IPS DF 4.7 (cell line): ENCODE results near the gene TFAP2C.
"Not testable (repeated sequence)": the region's sequence is repeated elsewhere in the genome, so short reads cannot be mapped to it uniquely, and the experiment has no call there.

ENCODE experiments used
- DNase-seq: peaks from one replicate; pipeline ENCODE4 v3.0.0-alpha.2; 2013; ENCODE audit warnings: low spot score; ENCODE audit errors: extremely low read depth

The TFAP2C gene

GRCh38 chr20:56646599-56646998 is 17.5 kb downstream of the TFAP2C start:
- DNase-seq = no peak

GRCh38 chr20:56653211-56653610 is 24.1 kb downstream of the TFAP2C start:
- no peak for DNase-seq

DNA sequence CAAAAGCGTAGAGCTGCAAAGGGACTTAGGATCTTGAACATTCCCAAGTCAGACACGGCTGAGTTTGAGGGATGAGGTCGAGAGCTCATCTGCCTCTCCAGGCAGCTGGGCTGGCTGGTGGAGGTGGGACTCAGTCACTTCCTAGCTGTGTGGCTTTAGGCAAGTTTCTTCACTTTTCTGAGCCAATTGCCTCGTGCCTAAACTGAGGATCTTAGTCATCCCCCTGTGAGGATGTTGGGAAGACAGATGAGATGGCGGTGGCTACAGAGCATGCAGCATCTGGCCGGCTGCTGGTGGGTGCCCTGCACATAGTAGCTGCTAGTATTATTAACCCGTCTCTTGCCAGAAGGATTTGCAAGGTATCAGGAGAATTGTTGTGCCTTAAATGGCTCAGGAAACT is 27.5 kb downstream of the TFAP2C start:
- DNase-seq = no peak

DNA sequence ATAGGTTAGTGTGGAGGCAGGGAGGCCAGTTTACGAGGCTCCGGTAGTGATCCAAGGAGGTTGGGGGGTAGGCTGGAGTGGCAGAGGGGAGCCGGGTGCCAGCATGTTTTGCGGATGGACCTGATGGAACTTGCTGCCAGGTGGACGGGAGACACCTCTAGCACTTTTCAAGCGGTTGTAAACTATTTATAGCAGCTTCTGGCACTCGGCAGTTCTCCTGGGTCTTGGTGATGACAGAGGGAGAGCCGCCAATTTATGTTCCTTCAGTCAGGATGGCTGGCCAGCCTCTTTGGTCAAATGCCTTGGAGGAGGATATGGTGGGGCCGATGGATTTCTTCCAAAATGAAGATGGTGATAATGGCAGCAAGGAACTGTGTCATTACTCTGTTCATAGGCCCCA is 28.8 kb downstream of the TFAP2C start:
- no peak for DNase-seq

DNA sequence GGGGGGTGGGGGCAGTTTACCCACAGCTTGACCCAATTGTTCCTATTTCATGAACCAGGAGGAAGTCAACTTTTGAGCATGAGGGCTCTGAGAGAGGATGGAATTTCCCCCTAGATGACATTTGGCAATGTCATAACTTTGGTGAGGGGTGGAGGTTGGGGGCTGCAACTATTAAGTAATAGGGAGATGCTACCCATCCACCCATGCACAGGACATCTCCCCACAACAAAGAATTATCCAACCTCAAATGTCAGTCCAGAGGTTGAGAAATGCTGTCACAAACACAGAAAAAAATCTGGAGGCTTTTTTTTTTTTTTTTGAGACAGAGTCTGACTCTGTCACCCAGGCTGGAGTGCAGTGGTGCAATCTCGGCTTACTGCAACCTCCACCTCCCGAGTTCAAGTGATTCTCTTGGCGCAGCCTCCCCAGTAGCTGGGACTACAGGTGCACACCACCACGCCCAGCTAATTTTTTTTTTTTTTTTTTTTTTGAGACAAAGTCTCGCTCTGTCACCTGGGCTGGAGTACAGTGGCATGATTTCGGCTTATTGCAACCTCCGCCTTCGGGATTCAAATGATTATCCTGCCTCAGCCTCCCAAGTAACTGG is 29.3 kb downstream of the TFAP2C start:
- not testable (repeated sequence) for DNase-seq

- no peak for DNase-seq
Observed at GRCh38 chr20:56663660-56664059, 34.6 kb downstream of the TFAP2C start.

DNA sequence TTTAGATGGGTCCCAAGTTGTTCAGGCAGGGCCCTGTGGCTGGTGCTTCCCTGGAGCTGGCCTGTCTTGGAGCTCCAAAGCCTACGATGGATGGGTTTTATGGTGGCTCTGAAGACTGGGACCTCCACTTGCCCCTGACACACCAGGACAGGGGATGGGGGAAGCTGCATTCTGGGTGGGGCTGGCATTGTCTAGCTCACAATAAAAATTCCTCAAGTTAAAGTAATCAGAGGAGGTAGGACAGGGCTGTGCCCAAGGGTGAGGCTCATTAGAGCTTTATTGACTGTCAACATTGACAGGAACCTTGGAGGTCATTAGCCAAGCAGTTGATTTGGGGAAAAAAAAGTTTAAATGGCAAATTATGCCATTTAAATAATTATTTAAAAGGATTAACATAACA is 35.7 kb downstream of the TFAP2C start:
- DNase-seq = no peak

- DNase-seq = no peak
Observed at GRCh38 chr20:56665806-56666205, 36.7 kb downstream of the TFAP2C start.

- no peak for DNase-seq
Observed at GRCh38 chr20:56673450-56673849, 44.3 kb downstream of the TFAP2C start.

GRCh38 chr20:56676001-56676400 is 46.9 kb downstream of the TFAP2C start:
- no peak for DNase-seq

- no peak for DNase-seq
Observed at GRCh38 chr20:56676679-56677078, 47.6 kb downstream of the TFAP2C start.

GRCh38 chr20:56683077-56683865 is 54.2 kb downstream of the TFAP2C start:
- DNase-seq = no peak

DNA sequence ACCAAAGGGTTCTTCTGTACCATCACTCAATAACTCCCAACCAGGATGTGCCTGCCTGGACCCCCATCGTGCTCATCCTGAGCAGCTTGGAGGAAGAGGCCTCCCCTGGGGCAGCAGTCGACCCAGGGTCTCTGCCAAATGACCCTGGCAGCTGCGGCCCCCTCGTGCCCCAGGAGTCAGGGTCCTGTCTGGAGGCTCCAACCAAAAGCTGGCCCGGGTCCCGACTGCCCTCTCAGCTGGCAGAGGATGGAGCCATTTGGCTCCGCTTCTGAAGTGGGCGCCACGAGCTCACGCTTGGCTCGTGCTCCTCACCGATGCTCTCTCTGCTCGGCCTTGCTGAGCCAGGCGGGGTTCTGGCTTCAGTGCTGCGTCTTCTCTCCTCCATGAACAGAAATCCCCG is 56.8 kb downstream of the TFAP2C start:
- DNase-seq = no peak

GRCh38 chr20:56687061-56687460 is 58.0 kb downstream of the TFAP2C start:
- DNase-seq = no peak

- DNase-seq = no peak
Observed at GRCh38 chr20:56688106-56688505, 59.0 kb downstream of the TFAP2C start.
